Thyroid gland (tissue), 4 donors: Measurements from ENCODE around the gene LIMS2. TPM values are rescaled to one million over a fixed set of nuclear protein-coding genes. Genes with fewer than 3 reads are reported as not detected.

Experiments used
- DNase-seq, 2 donors: peaks; one replicate each; pipeline ENCODE4 v3.0.0-alpha.2; 2019
- H3K27ac ChIP-seq, 3 donors: fragments of 200-600 bp; sonication (generic); 1 replicate in 2 of 3; 2 replicates in 1 of 3; pipeline ENCODE4 v1.5.1; 2016 to 2019; ENCODE audit warnings: mild to moderate bottlenecking in 1 of 3, moderate library complexity in 1 of 3
- H3K27me3 ChIP-seq: fragments of 200-600 bp; sonication (generic); one replicate; pipeline ENCODE4 v1.5.1; 2019
- H3K36me3 ChIP-seq, 2 donors: fragments of 200-600 bp; sonication (generic); one replicate each; pipeline ENCODE4 v1.5.1; 2016 to 2019
- H3K4me1 ChIP-seq, 2 donors: fragments of 200-600 bp; sonication (generic); one replicate each; pipeline ENCODE4 v1.5.1; 2017 to 2019
- H3K4me3 ChIP-seq, 3 donors: fragments of 200-600 bp; sonication (generic); replicated peaks in 1 of 3; 1 replicate in 2 of 3; 2 replicates in 1 of 3; pipeline ENCODE4 v1.5.1; 2016; ENCODE audit warnings: mild to moderate bottlenecking in 1 of 3
- H3K9me3 ChIP-seq: fragments of 200-600 bp; sonication (generic); one replicate; pipeline ENCODE4 v1.5.1; 2017
- POLR2A ChIP-seq, 2 donors: fragments of 450-650 bp; IDR thresholded peaks; one replicate each; pipeline ENCODE4 v1.6.1; 2017; ENCODE audit warnings: antibody characterized with exemption in 2 of 2, mild to moderate bottlenecking in 2 of 2, moderate library complexity in 1 of 2
- WGBS, 2 donors: methylation state at CpG; one replicate each; pipeline ENCODE4 v1.1.5; 2017; 5-methylcytosine and 5-hydroxymethylcytosine counted together
- intact Hi-C: fragments of 100-400 bp; cut with DNase I; formaldehyde crosslinking; loops from one replicate; pipeline ENCODE4 v1.15.1; 2023
- total RNA-seq, 4 donors: library from RNA; depleted of rRNA; stranded (reverse); fragments of >200 nt; gene quantifications; one replicate each; pipeline ENCODE4 v1.2.3, GENCODE V29; 2016
- TF ChIP-seq, protein P1 (sequence below), 6 experiments: fragments of 200-600 bp in 3 of 6; fragments of 450-650 bp in 3 of 6; sonication (generic) in 3 of 6; IDR thresholded peaks; one replicate each; pipeline ENCODE4 v1.5.1; 2016 to 2019; ENCODE audit warnings: antibody characterized with exemption in 6 of 6, mild to moderate bottlenecking in 2 of 6, inconsistent platforms in 1 of 6, moderate library complexity in 1 of 6

The LIMS2 gene
- total RNA-seq, 4 donors from 2014 or later: 9.1 to 27.8 (median 14.2) TPM

DNA sequence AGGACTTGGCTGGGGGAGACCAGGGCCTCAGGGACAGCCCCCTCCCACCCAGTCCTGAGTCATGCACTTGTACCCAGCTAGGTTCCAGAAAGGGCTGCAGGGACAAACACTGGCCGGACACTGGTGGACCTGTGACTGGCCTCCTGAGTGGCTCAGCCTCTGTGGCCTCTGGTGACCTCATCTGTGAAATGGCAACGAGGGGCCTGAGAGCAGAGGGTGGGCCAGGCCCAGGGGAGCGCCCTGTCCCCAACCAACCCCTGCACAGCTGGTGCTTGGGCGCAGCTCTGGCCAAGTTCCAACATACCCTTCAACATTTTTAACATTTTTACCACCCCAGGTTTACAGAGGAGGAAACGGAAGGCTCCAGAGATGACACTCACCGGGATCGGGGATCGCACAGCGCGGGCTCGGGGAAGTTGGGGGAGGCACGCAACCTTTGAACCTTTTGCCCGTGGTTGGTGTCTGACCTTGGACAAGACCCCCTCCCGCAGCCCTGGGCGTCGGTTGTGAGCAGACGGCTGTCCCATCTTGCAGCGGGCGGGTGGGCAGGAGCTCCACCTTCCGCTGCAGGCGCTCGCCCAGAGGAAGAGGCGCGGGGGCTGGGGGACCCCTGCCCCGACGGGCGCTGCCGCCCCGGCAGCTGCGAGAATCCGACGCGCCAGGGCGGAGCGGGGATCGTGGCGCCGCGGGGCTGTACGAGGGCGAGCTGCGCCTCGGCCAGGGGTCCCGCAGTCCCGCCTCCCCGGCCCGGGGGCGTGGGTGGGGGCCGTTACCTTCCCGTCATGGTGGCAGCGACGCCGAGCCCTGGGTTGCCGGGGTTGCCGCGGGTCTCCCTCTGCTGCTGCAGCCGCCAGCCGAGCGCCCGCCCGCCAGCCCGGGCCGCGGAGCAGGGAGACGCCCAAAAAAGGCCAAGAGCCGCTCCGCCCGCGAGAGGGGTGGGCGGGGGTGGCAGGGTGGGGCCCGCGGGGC is 805 bp downstream of the LIMS2 start:
- Histone ChIP-seq H3K36me3 (no peaks in the 10 kb centered on the region), H3K4me3 (peak overlapping the region; percentile 22 to 58 (median 33)), H3K9me3 (no peaks in the 10 kb centered on the region), H3K27ac (peak overlapping the region; percentile 51 to 62 (median 60)), H3K4me1 (peaks cover 8 to 16% of the 10 kb centered on the region in 2 donors), H3K27me3 (no peaks in the 10 kb centered on the region)
- intact Hi-C loops: no loop called here
- WGBS, 2 donors: 20 to 25% methylated on average over 15 to 17 of the region's 72 CpGs
- DNase-seq: no peak
- no peak for TF ChIP-seq POLR2A (IDR thresholded peaks at IDR 0.05)
- TF ChIP-seq, protein P1, sequence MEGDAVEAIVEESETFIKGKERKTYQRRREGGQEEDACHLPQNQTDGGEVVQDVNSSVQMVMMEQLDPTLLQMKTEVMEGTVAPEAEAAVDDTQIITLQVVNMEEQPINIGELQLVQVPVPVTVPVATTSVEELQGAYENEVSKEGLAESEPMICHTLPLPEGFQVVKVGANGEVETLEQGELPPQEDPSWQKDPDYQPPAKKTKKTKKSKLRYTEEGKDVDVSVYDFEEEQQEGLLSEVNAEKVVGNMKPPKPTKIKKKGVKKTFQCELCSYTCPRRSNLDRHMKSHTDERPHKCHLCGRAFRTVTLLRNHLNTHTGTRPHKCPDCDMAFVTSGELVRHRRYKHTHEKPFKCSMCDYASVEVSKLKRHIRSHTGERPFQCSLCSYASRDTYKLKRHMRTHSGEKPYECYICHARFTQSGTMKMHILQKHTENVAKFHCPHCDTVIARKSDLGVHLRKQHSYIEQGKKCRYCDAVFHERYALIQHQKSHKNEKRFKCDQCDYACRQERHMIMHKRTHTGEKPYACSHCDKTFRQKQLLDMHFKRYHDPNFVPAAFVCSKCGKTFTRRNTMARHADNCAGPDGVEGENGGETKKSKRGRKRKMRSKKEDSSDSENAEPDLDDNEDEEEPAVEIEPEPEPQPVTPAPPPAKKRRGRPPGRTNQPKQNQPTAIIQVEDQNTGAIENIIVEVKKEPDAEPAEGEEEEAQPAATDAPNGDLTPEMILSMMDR (IDR thresholded peaks at IDR 0.05): no peak

DNA sequence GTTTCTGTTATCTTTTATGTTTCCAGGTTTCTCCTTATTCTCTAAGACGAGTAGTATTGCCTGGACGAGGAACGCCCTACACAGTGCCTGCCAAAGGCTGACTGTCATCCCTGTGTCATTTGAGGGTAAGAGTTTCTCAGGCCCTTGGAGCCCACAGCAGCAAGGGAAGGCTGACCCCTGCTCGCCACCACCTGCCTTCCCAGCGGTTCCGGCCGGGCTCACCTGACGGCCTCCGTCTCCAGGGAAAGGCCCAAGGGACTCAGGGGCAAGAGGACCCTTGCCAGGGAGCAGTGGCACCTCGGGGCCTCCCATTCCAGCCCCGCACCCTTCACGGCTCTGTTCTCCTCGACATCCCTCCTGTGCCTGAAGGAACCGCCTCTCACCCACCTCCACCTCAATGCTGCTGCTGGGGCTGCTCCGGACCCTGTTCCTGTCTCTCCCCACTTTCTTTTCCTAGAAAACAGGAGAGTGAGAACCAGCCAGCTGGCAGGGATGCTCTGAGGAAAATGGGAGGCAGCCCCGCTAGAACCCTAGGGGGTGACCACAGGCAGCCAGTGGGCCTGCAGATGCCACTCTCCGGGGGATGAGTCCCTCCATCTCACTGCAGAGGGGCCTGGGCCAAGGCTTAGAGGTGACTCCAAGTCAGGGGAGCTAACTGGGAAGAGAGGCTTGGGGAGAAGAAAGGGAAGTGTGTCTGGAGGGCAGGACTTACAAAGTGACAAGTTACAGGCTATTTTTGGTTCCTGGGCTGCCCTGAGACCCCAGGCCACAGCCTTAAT is 1.9 kb downstream of the LIMS2 start:
- WGBS, 2 donors: 75 to 88% methylated on average over 16 to 17 of the region's 17 CpGs
- Histone ChIP-seq H3K36me3 (no peaks in the 10 kb centered on the region), H3K4me1 (peaks cover 8 to 16% of the 10 kb centered on the region in 2 donors), H3K27me3 (no peaks in the 10 kb centered on the region), H3K4me3 (peak overlapping the region in 1 of 3 donors; percentile 58), H3K27ac (peak overlapping the region; percentile 26 to 62 (median 51)), H3K9me3 (no peaks in the 10 kb centered on the region)
- intact Hi-C loops: no loop called here
- TF ChIP-seq, protein P1 (IDR thresholded peaks at IDR 0.05): no peak
- no peak for TF ChIP-seq POLR2A (IDR thresholded peaks at IDR 0.05)
- DNase-seq: no peak

DNA sequence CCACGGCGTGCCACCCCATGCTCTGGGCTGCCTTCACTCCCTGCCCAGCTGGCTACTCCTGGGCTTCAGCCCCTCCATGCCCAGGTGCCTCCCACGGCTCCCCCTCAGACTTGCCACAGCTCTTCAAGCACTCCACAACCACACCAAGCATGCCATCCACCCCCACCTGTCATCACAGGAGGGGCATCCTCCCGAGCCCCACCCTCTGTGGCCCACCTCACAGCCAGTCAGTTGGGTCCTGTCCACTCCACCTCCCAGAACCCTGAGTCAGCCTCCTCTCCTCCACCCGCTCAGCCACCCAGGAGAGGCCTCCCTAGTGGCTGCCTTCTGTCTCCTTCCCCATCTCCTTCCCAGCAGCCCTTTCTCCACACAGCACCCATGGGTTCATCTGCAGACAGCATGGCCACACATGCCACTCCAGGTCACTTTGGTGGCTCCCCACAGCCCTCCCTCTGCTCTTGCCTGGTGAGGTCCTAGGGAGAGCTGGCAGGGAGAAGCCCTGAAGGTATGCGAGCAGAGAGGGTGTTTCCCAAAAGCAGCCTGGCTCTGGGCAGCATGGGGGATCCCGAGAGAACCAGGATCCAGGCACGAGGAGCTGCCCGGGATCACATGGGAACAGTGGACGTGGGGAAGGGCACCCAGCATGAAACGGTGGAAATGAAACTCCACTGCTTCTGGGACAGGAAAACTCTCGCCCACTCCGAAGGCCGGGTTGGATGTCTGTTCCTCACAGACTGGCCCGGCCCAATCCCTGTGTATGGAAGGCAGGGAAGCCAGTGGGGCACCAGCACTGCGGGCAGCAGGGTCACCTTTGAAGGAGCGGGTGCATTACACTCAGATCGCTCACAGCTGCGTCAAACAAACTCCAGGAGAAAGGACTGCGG is 2.7 kb downstream of the LIMS2 start:
- no peaks in the 10 kb centered on the region for H3K36me3 ChIP-seq
- 79 to 82% methylated on average over 15 to 19 of the region's 20 CpGs for WGBS, 2 donors
- TF ChIP-seq POLR2A (IDR thresholded peaks at IDR 0.05): no peak
- TF ChIP-seq, protein P1 (IDR thresholded peaks at IDR 0.05): no peak
- no peak for DNase-seq
- peak overlapping the region in 2 of 3 donors; percentile 51 to 62 for H3K27ac ChIP-seq
- no peaks in the 10 kb centered on the region for H3K9me3 ChIP-seq
- intact Hi-C loops: no loop called here
- peaks cover 8 to 16% of the 10 kb centered on the region in 2 donors for H3K4me1 ChIP-seq
- no peaks in the 10 kb centered on the region for H3K27me3 ChIP-seq
- H3K4me3 ChIP-seq: no peak overlapping the region

DNA sequence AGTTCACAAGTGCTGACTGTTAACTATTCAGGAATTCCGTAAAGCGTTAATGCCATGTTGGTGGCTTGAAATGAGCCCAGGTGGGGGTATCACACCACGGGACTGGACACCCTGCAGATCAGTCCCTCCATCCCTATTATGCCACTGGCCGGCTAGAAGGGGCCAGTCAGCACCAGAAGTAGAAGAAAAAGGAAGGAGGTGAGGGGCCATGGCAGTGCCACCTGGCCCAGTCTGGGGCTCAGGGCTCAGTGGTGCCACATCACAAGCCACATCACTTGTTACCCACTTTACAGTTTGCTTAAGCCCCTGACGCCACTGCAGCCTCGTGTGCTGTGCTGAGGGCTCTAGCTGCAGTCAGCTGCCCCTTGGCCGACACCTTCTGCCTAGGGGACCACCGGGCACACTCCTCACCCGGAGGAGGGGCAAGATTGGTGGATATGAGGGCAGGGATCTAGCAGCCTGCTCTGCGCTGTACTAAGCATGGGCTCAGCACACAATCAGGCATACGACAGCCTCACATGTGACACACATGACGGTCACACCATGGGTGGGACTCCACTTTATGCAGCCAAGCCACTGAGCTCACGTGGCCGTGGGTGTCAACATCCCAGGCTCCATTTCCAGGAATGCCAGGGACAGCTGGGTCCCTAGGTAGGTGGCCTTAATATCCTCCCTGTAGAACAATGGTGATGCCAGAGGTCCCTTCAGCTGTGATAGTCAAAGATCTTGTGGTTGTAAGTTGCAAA is 3.6 kb downstream of the LIMS2 start:
- WGBS, 2 donors: 73 to 79% methylated on average over 4 to 6 of the region's 14 CpGs
- no peaks in the 10 kb centered on the region for H3K9me3 ChIP-seq
- no peaks in the 10 kb centered on the region for H3K27me3 ChIP-seq
- no peak overlapping the region for H3K4me3 ChIP-seq
- H3K27ac ChIP-seq: peak overlapping the region in 1 of 3 donors; percentile 30
- intact Hi-C loops: no loop called here
- DNase-seq: no peak
- H3K36me3 ChIP-seq: no peaks in the 10 kb centered on the region
- TF ChIP-seq, protein P1 (IDR thresholded peaks at IDR 0.05): no peak
- no peak for TF ChIP-seq POLR2A (IDR thresholded peaks at IDR 0.05)
- peaks cover 8 to 16% of the 10 kb centered on the region in 2 donors for H3K4me1 ChIP-seq
